Activated CD4-positive, alpha-beta T cell treated with anti-CD3 and anti-CD28 coated beads, Interleukin-2, amount 50 U/mL, for 16 hours (primary cell): ENCODE results near the gene PDE4D.

Source experiments
- DNase-seq: peaks from one replicate; pipeline ENCODE4 v3.0.0-alpha.2; 2020

PDE4D gene

GRCh38 chr5:59157068-59157467, 736.5 kb downstream of the PDE4D start:
- DNase-seq = no peak

GRCh38 chr5:59152701-59153245, 740.8 kb downstream of the PDE4D start:
- no peak for DNase-seq

GRCh38 chr5:59151162-59151889, 742.2 kb downstream of the PDE4D start:
- no peak for DNase-seq

- DNase-seq = no peak
These were observed 743.7 kb downstream of the PDE4D start for GRCh38 chr5:59149827-59150226.

- no peak for DNase-seq
These were observed 744.3 kb downstream of the PDE4D start for GRCh38 chr5:59149271-59149670.

- no peak for DNase-seq
These were observed 746.8 kb downstream of the PDE4D start for GRCh38 chr5:59146729-59147128.

GRCh38 chr5:59143926-59144333, 749.6 kb downstream of the PDE4D start:
- DNase-seq = no peak

GRCh38 chr5:59142927-59143326, 750.6 kb downstream of the PDE4D start:
- no peak for DNase-seq

GRCh38 chr5:59142138-59142537, 751.4 kb downstream of the PDE4D start:
- no peak for DNase-seq

GRCh38 chr5:59140133-59140532, 753.4 kb downstream of the PDE4D start:
- no peak for DNase-seq

GRCh38 chr5:59139695-59140094, 753.8 kb downstream of the PDE4D start:
- no peak for DNase-seq

GRCh38 chr5:59138509-59138908, 755.0 kb downstream of the PDE4D start:
- no peak for DNase-seq

- no peak for DNase-seq
These were observed 755.7 kb downstream of the PDE4D start for GRCh38 chr5:59137846-59138245.

- DNase-seq = no peak
These were observed 757.0 kb downstream of the PDE4D start for GRCh38 chr5:59136549-59136948.

GRCh38 chr5:59134471-59135163, 758.9 kb downstream of the PDE4D start:
- no peak for DNase-seq

- no peak for DNase-seq
These were observed 759.7 kb downstream of the PDE4D start for GRCh38 chr5:59133764-59134261.

GRCh38 chr5:59132131-59132530, 761.4 kb downstream of the PDE4D start:
- DNase-seq = no peak

- no peak for DNase-seq
These were observed 763.1 kb downstream of the PDE4D start for GRCh38 chr5:59130431-59130830.

- no peak for DNase-seq
These were observed 764.8 kb downstream of the PDE4D start for GRCh38 chr5:59128646-59129290.

GRCh38 chr5:59126708-59127573, 766.6 kb downstream of the PDE4D start:
- no peak for DNase-seq

GRCh38 chr5:59126016-59126707, 767.4 kb downstream of the PDE4D start:
- no peak for DNase-seq
